IMR-90 (cell line): ENCODE measurements around the gene LRP1-AS. TPM values are rescaled to one million over a fixed set of nuclear protein-coding genes. Genes with fewer than 3 reads are reported as not detected.

Experiments used
- ATAC-seq: fragments of 200-7000 bp; cut with Tn5 transposase; 2 replicates; pipeline ENCODE4 v1.9.1; 2020; ENCODE audit warnings: low read depth, mild to moderate bottlenecking, moderate library complexity
- BruUV-seq: library from RNA; stranded (reverse); fragments of 400-500 nt; replicated peaks from 2 replicates; lab custom pipeline; 2021; lab: Mats Ljungman, UMichigan
- CTCF ChIA-PET: fragments of 300-600 bp; formaldehyde crosslinking; extraction: SDS; loops from one replicate; lab custom pipeline; 2021; ENCODE audit warnings: antibody characterized with exemption; lab: Yijun Ruan, JAX
- POLR2A ChIA-PET: fragments of 300-600 bp; sonication (Branson Sonifier 250); formaldehyde crosslinking; loops from one replicate; lab custom pipeline; 2022; ENCODE audit warnings: antibody characterized with exemption; ENCODE audit not compliant: unreplicated experiment; lab: Charles Lee
- DNase-seq: peaks from one replicate; pipeline ENCODE4 v3.0.0; 2013
- H2AFZ ChIP-seq: replicated peaks from 2 replicates; pipeline ENCODE3; 2013; ENCODE audit warnings: low read length, mild to moderate bottlenecking; ENCODE audit not compliant: poor library complexity
- H2AK5ac ChIP-seq: 2 replicates; pipeline ENCODE4 v1.6.1; 2013; ENCODE audit warnings: low read depth, low read length, inconsistent platforms
- H2AK9ac ChIP-seq: replicated peaks from 2 replicates; pipeline ENCODE3; 2013; ENCODE audit warnings: mild to moderate bottlenecking, low read depth, low read length, moderate library complexity; ENCODE audit not compliant: poor library complexity
- H2BK120ac ChIP-seq: 2 replicates; pipeline ENCODE4 v1.6.1; 2013; ENCODE audit warnings: low read depth, low read length, inconsistent platforms
- H2BK15ac ChIP-seq: 3 replicates; pipeline ENCODE4 v1.6.1; 2013; ENCODE audit warnings: low read depth, low read length, inconsistent platforms
- H2BK20ac ChIP-seq: 2 replicates; pipeline ENCODE4 v1.6.1; 2013; ENCODE audit warnings: low read depth, mild to moderate bottlenecking, inconsistent platforms, low read length, moderate library complexity
- H2BK5ac ChIP-seq: 2 replicates; pipeline ENCODE4 v1.6.1; 2013; ENCODE audit warnings: mild to moderate bottlenecking, low read depth, low read length, inconsistent platforms; ENCODE audit not compliant: poor library complexity, severe bottlenecking
- H3K14ac ChIP-seq: replicated peaks from 2 replicates; pipeline ENCODE4 v1.6.1; 2013; ENCODE audit warnings: low read depth, low read length, inconsistent platforms
- H3K18ac ChIP-seq: 2 replicates; pipeline ENCODE4 v1.6.1; 2013; ENCODE audit warnings: low read depth, low read length, control low read depth
- H3K23ac ChIP-seq: 2 replicates; pipeline ENCODE4 v1.6.1; 2013; ENCODE audit warnings: low read depth, low read length, inconsistent platforms
- H3K27ac ChIP-seq: 2 replicates; pipeline ENCODE4 v1.5.1; 2013; ENCODE audit warnings: mild to moderate bottlenecking, control low read depth, low read length; ENCODE audit not compliant: insufficient read depth
- H3K27me3 ChIP-seq: 2 replicates; pipeline ENCODE4 v1.6.1; 2013; ENCODE audit warnings: low read length; ENCODE audit not compliant: control insufficient read depth, insufficient read depth
- H3K36me3 ChIP-seq: 2 replicates; pipeline ENCODE4 v1.6.1; 2013; ENCODE audit warnings: low read length, mixed read lengths; ENCODE audit not compliant: control insufficient read depth, insufficient read depth
- H3K4ac ChIP-seq: 2 replicates; pipeline ENCODE4 v1.6.1; 2013; ENCODE audit warnings: low read depth, low read length, inconsistent platforms
- H3K4me1 ChIP-seq: 2 replicates; pipeline ENCODE4 v1.6.1; 2013; ENCODE audit warnings: low read length, mixed read lengths; ENCODE audit not compliant: control insufficient read depth, insufficient read depth
- H3K4me2 ChIP-seq: 2 replicates; pipeline ENCODE4 v1.6.1; 2013; ENCODE audit warnings: low read depth, mild to moderate bottlenecking, control low read depth, low read length, moderate library complexity
- H3K4me3 ChIP-seq: 2 replicates; pipeline ENCODE4 v1.5.1; 2013; ENCODE audit warnings: low read depth, mild to moderate bottlenecking, control low read depth, low read length, moderate library complexity; ENCODE audit not compliant: insufficient read depth
- H3K56ac ChIP-seq: 2 replicates; pipeline ENCODE4 v1.6.1; 2013; ENCODE audit warnings: low read length, inconsistent platforms; ENCODE audit not compliant: insufficient read depth; ENCODE audit errors: extremely low read depth
- H3K79me1 ChIP-seq, 2 experiments: 2 replicates each; pipeline ENCODE4 v1.6.1; 2013; ENCODE audit warnings: low read length in 2 of 2, inconsistent platforms in 1 of 2, low read depth in 1 of 2
- H3K9ac ChIP-seq: 2 replicates; pipeline ENCODE4 v1.6.1; 2013; ENCODE audit warnings: low read depth, low read length, control low read depth
- H3K9me1 ChIP-seq: 2 replicates; pipeline ENCODE4 v1.6.1; 2013; ENCODE audit warnings: low read length, inconsistent platforms; ENCODE audit not compliant: insufficient read depth
- H3K9me3 ChIP-seq: 2 replicates; pipeline ENCODE4 v1.6.1; 2013; ENCODE audit warnings: low read length; ENCODE audit not compliant: control insufficient read depth, insufficient read depth
- H4K20me1 ChIP-seq: 2 replicates; pipeline ENCODE4 v1.6.1; 2013; ENCODE audit warnings: low read length, inconsistent platforms; ENCODE audit not compliant: insufficient read depth
- H4K5ac ChIP-seq: 2 replicates; pipeline ENCODE4 v1.6.1; 2013; ENCODE audit warnings: mild to moderate bottlenecking, low read depth, low read length, control low read depth
- H4K8ac ChIP-seq, 2 experiments: 2 replicates each; pipeline ENCODE4 v1.6.1; 2013; ENCODE audit warnings: low read depth in 2 of 2, low read length in 2 of 2, control low read depth in 1 of 2, inconsistent platforms in 1 of 2
- H4K91ac ChIP-seq: 2 replicates; pipeline ENCODE4 v1.6.1; 2013; ENCODE audit warnings: low read depth, low read length, inconsistent platforms; ENCODE audit not compliant: insufficient read depth
- CEBPB ChIP-seq: IDR thresholded peaks from 2 replicates; pipeline ENCODE4 v1.6.1; 2012; ENCODE audit warnings: low read depth, low read length, improper control_type of control experiment
- CHD1 ChIP-seq: IDR thresholded peaks from 2 replicates; pipeline ENCODE4 v1.6.1; 2012; ENCODE audit warnings: low read depth, low read length, improper control_type of control experiment
- MXI1 ChIP-seq: IDR thresholded peaks from 2 replicates; pipeline ENCODE4 v1.6.1; 2012; ENCODE audit warnings: low read depth, mild to moderate bottlenecking, low read length, moderate library complexity, borderline replicate concordance
- NFE2L2 ChIP-seq: fragments of 150-350 bp; IDR thresholded peaks from 2 replicates; pipeline ENCODE4 v1.6.1; 2016; ENCODE audit warnings: low read depth, mild to moderate bottlenecking, low read length
- RAD21 ChIP-seq: IDR thresholded peaks from 2 replicates; pipeline ENCODE4 v1.6.1; 2012; ENCODE audit warnings: low read length, improper control_type of control experiment
- SMC3 ChIP-seq: fragments of 150-350 bp; IDR thresholded peaks from 2 replicates; pipeline ENCODE4 v1.6.1; 2016; ENCODE audit warnings: low read depth, mild to moderate bottlenecking, antibody characterized with exemption, low read length, moderate library complexity
- WGBS, 2 experiments: methylation state at CpG; one replicate each; pipeline versions ENCODE4 v1.1.5 to v1.1.7; 2013; ENCODE audit warnings: missing lambda C conversion rate in 2 of 2; ENCODE audit not compliant: insufficient read length in 1 of 2; ENCODE audit errors: extremely low coverage in 2 of 2; 5-methylcytosine and 5-hydroxymethylcytosine counted together
- dilution Hi-C: fragments of 300-500 bp; cut with HindIII; formaldehyde crosslinking; loops from one replicate; pipeline ENCODE4 v1.14.3; 2018; ENCODE audit warnings: low sequenced_read_pairs; ENCODE audit not compliant: unreplicated experiment
- in situ Hi-C: fragments of 300-500 bp; cut with MboI; formaldehyde crosslinking; loops from 3 replicates; pipeline ENCODE4 v1.14.3; 2019; ENCODE audit warnings: low sequenced_read_pairs, inconsistent platforms, mixed read lengths
- intact Hi-C: fragments of 100-400 bp; cut with micrococcal nuclease; formaldehyde crosslinking; loops from 2 replicates; pipeline ENCODE4 v1.10.0; 2022
- polyA plus RNA-seq, 3 experiments: library from polyadenylated mRNA; depleted of rRNA; stranded (reverse); fragments of >200 nt; gene quantifications; 2 replicates each; pipeline ENCODE4 v1.2.3, GENCODE V29; 2012; ENCODE audit warnings: low replicate concordance in 1 of 3
- total RNA-seq: library from RNA; depleted of rRNA; stranded (reverse); fragments of >200 nt; gene quantifications from 2 replicates; pipeline ENCODE4 v1.2.3, GENCODE V29; 2012

Gene LRP1-AS
- total and polyA plus RNA-seq, 2 of the 4 experiments (the other 2 are of a cell fraction): not detected

GRCh38 chr12:57176846-57177245 lies 29.4 kb upstream of the LRP1-AS start:
- H3K4ac ChIP-seq: no peak overlapping the region
- ChIA-PET POLR2A (no interaction called here), CTCF (no interaction called here)
- H3K79me1 ChIP-seq: peaks cover 8 to 49% of the 10 kb centered on the region in 2 experiments; a peak in 3 of 4 replicates
- H2AFZ ChIP-seq: no peak overlapping the region
- H3K4me3 ChIP-seq: no peak overlapping the region
- H4K8ac ChIP-seq: no peak overlapping the region
- H3K27ac ChIP-seq: no peak overlapping the region
- H4K20me1 ChIP-seq: peaks cover 33% of the 10 kb centered on the region
- no peaks in the 10 kb centered on the region for H3K27me3 ChIP-seq
- intact Hi-C loops (no loop called here), in situ Hi-C loops (loop anchor here (5.0 kb wide), 2 partner anchors 55 to 110 kb away; no protein-coding TSS in a partner anchor), dilution Hi-C loops (no loop called here)
- peaks cover 93% of the 10 kb centered on the region for H3K36me3 ChIP-seq
- no peak overlapping the region for H3K23ac ChIP-seq
- no peak overlapping the region for H4K91ac ChIP-seq
- BruUV-seq: no TSS peak
- no peak overlapping the region for H2BK120ac ChIP-seq
- H3K4me1 ChIP-seq: no peaks in the 10 kb centered on the region
- TF ChIP-seq RAD21: no peak
- TF ChIP-seq NFE2L2: no peak
- TF ChIP-seq CHD1: no peak
- TF ChIP-seq CEBPB: no peak
- no peak for TF ChIP-seq MXI1
- no peak for TF ChIP-seq SMC3
- no peak overlapping the region for H2AK5ac ChIP-seq
- H3K4me2 ChIP-seq: no peak overlapping the region
- H4K5ac ChIP-seq: no peak overlapping the region
- H2BK5ac ChIP-seq: no peak overlapping the region
- DNase-seq: no peak
- no peaks in the 10 kb centered on the region for H3K9me3 ChIP-seq
- H3K18ac ChIP-seq: no peak overlapping the region
- no peaks in the 10 kb centered on the region for H3K9me1 ChIP-seq
- no peak overlapping the region for H3K9ac ChIP-seq
- no peak for ATAC-seq
- no peak overlapping the region for H3K56ac ChIP-seq
- no peak overlapping the region for H2BK15ac ChIP-seq
- H2AK9ac ChIP-seq: no peak overlapping the region
- H2BK20ac ChIP-seq: no peak overlapping the region
- no peak overlapping the region for H3K14ac ChIP-seq
- WGBS, 2 experiments: 100% methylated on average over 1 of the region's 9 CpGs; no CpG with 5 or more reads in 1 of the 2 experiments
